Glomerular visceral epithelial cell (primary cell): ENCODE results near the gene MTARC2.

Experiments used
- DNase-seq: peaks from one replicate; pipeline ENCODE4 v3.0.0-alpha.2; 2016; ENCODE audit errors: extremely low spot score

MTARC2 gene

GRCh38 chr1:220803401-220804201, 55.5 kb downstream of the MTARC2 start:
- peak; percentile 45 for DNase-seq

DNA sequence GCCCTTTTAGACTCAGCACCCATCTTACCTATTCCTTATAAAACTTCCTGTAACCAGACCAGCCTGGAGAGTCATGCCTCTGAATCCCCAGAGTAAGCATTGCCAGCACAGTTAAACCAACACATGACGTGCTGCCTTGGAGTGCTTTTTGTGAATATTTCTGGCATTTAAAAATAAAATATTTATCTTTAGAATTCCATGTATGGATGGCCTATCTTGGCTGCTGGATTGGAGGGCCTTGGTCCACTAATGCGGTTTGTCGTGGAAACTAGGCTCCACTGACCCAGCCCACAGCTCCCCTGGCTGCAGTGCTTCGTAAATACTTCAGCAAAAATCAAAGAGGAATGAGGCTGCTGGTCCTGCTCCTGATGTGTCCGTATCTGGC, 56.1 kb downstream of the MTARC2 start:
- no peak for DNase-seq

- no peak for DNase-seq
Measured at GRCh38 chr1:220806408-220806807, 58.3 kb downstream of the MTARC2 start.

DNA sequence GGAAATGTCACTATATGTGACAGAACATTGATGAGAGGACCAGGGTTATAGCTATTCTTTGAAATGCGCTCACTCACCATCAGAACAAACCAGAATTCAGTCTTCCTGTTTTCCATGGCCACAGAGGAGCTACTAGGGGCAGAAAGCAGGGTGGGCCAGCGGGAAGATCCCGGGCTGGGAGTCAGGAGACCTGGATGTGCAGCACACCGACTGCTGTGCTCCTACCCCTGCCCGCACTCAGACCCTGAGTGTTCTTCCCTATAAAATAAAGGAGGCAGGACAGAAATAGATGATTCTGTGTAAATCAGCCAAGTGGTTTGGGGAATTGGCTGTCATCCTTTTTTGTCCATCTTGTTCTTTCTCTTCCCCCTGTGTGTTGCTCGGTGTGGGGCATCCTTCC, 59.6 kb downstream of the MTARC2 start:
- DNase-seq, result no peak

DNA sequence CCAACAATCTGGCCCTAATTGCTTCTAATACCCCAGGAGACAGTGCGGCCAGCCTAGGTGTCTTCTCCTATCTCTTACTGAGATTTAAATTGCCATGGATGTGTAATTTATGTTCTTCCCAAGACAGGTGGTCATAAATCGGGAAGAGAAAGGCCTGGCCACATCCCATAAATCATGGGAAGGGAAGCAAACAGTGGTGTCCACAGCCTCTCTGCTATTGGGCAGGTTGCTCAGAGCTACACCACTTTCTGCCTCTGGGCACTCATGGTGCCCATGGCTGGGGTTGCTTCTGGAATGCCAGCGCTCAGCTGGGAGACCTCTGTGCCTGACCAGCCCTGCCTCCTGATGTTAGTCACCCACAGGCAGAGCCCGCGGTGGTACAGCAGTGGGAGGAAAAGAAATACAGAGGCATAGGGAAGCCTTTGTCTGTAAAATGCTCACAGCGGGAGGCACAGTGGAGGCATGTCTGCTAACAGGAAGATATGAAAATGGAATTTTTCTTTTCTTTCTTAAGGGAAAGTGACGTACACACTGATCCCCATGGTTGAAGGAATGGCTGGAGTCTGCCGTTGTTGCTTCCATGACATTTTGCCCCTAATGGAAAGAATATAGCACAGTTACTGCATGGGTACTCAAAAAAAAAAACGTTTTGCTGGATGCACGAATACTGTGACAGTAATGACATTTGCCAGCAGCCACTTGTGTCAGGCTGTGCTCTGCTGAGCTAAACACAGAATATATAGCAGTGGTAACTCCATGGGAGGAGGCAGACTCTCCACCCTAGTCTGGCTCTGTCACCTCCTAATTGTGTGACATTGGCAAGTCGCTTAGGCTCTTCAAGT, 60.4 kb downstream of the MTARC2 start:
- DNase-seq, result peak; percentile 16

- DNase-seq, result no peak
Measured at GRCh38 chr1:220809187-220809550, 61.0 kb downstream of the MTARC2 start.

DNA sequence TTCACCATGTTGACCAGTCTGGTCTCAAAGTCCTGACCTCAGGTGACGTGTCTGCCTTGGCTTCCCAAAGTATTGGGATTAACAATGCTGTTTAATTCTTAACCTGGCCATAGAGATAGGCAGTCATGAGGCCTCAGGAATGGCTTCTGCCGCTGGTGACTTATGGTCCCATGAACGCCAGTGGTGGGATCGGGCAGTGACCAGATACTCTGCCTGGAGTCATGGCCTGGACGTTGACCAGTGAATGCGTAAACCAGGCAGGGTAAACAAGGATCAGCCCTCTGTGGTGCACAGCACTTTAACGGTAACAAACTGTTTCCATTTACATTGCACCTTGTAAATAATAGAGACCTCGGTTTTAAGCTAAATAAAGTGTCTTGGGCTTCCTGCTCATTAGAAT, 61.6 kb downstream of the MTARC2 start:
- no peak for DNase-seq

DNA sequence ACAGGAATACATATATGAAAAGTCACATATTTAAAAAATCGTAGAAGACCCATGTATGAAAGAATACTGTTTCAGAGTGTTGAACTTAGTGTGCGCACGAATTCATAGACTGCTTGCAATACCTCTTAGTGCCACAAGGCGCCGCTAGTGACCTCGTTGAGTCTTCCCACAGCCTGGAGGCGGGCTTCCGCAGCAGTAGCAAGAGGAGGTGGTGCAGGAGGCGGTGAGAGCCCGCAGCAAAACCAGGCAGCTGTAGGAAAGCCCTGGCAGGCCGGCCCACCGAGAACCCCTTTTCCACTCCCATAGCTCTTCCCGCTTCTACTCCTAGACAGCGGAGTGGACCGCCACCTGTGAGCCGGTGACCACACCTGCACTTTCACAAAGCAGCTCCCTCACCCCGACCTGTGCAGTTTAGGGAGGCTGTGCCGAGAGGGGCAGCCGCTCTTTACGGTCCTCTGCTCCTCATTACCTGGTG, 62.1 kb downstream of the MTARC2 start:
- peak; percentile 75 for DNase-seq

DNA sequence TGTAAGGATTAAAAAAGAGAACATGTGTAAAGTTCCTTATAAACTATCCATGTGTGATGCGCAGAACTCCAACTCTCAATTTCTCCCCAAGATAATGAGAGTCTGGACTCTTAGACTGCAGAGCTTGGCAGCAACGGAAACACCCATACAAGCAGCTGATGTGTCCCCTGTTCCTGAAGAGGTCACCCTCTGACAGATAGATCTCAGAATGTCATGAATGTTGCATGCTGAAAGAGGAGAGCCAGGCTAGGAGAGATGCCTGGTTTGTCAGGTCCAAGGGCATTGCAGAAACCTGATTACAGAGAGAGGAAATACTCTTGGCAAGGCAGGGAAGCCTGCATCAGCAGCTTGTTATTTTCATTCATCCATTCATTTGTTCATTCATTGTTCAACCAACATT, 62.8 kb downstream of the MTARC2 start:
- no peak for DNase-seq

DNA sequence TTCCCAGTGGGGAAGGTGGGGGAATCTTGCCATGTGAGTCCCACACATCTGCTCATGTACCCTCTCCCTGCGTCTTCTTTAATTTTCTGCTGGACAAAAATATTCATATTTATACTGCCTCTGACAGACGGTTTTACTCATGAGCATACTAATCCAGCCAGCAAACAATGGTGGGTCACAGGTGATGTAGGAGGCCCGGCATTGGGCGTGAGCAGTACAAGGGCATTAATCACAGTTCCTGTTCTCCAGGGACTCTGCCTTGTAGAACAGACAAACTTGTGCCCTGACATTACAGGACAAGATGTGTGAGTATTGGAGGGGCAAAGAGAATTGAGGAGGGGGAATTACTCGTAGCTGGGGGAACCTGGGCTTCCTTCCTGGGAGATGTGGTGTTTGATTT, 63.6 kb downstream of the MTARC2 start:
- no peak for DNase-seq

DNA sequence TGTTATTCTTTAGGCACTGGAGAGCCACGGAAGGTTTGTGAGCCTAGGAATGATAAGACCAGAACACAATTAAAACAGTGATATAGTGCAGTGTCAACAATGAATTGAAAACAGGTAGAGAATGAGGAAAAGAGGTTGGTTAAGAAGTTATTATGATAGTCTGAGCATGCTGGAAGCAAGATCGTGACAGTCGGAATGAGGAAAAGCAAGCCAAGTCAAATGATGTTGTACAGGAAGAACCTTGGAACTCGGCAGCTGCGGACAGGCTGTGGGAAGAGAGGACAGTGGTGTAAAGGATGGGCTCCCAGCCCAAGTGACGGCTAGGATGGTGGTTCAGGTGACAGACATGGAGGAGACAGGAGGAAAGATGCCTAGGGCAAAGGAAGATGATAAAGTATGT, 64.2 kb downstream of the MTARC2 start:
- DNase-seq, result no peak

- no peak for DNase-seq
Measured at GRCh38 chr1:220813013-220813412, 64.9 kb downstream of the MTARC2 start.

- no peak for DNase-seq
Measured at GRCh38 chr1:220815409-220815808, 67.3 kb downstream of the MTARC2 start.

GRCh38 chr1:220817907-220818306, 69.8 kb downstream of the MTARC2 start:
- DNase-seq, result no peak

- DNase-seq, result no peak
Measured at GRCh38 chr1:220818421-220819173, 70.5 kb downstream of the MTARC2 start.

DNA sequence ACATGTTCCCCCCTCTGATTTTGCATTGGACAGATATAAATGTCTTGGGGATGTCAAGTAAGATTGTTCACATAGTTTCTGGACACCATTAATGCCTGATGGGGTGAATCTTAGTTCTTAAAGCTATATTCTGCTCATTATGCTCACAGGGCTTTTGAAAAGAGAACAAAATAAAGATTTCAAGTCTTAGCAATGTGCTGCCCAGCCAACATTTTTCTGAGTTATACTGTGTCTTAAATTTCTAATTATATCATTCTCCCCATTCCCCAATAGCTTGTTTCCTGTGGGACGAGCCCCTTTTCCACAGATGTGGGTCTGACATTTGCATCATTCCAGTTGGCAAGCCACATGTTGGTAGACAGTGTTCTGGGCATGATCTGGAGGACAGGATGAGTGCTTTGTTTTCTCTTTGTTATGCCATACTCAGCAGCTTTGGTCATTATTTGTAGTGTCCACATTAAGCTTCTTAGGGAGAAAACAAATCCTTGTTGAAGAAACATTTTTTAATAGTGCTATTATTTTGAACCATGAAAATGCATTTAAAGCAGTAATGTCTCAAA, 71.4 kb downstream of the MTARC2 start:
- DNase-seq, result no peak

DNA sequence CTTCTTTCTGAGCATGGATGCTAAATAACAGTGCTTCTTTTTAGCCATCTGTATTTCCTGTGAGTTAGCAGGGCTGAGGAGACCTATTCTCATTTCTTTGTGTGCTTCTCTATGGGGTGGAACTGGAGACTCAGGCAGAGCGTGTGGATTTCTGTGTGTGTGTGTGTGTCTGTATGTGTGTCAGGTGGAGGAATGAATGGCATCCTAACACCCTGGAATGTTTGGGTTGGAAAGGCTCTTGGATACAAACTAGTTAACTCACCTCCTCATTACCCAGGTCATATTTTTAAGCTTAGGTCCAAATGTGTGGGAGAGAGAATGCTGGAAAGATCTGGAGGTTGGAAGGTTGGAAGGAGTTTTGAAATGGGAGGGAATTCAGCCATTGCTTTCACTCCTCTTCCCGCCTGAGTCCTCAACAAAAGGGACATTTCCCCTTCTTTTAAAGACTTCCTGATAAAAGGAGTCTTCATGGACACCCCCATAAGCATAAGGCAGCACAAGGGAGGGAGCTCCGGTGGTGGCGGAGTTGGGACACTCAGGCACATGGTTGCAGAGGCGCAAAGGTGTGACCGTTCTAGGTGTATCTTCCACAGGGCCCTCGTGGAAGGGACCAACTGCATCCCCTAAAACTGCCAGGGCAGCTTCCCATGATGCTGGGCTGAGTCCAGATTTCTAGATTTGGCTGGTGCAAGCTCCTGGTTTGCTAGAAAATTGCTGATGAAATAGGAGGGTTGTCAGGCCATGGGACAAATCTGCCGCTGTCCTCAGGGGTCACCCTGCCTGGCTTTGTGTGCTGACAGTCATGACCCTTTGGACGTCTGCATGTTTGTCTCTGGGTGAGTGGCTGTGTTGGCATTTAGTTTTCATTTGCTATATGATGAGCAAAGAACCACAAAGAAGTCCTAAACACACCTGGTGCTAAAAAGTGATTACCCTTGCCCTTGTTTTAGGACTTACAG, 76.2 kb downstream of the MTARC2 start:
- no peak for DNase-seq

DNA sequence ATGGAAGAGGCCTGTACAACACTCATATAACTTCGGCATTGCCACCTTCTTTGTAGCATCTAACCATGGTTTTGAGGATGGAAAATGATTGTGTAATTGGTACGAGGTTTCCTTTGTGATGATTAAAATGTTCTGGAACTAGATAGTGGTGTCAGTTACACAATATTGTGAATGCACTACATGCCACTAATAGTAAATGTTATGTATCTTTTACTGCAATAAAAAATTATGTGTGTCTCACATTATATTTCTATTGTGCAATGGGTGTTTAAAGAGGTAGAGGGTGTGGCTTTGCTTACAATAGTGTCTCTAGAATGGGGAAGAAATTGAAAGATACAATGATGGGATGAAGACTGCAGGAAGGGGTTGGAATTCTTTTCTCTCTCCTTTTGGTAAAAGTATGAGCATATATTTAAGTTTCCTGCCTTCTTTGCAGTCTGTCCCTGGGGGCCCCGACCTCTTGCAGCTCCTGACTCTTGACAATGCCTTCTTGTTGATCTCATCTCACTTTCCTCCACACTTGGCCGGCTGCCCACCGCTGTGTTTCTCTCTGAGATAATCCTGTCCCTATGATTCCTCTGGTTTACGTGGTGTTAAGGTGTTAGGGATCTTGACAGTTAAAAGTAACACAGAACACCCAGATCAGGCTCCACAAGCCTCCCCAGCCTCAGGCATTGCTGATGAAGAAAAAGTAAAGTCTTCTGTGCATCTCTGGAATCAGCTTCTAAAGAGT, 77.9 kb downstream of the MTARC2 start:
- DNase-seq, result no peak

DNA sequence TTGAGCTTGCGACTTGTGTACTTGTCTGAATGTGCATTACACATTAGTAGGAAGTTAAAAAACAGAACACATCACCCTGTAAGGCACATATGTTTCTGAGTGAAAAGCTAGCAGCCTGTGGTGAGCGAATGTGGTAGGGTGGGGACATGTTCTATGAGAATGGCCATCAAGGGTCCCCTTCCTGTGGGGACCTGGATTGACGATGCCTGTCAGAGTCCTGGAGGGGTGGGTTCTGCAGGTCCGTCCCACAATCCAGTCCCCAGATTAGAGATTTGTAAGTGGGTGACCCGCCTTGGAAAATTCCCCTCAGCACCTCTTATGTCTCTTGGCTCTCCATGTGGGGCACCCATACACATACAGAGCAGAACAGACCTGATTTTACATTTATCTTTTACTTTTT, 78.6 kb downstream of the MTARC2 start:
- no peak for DNase-seq
